DMS 273 (cell line): Measurements from ENCODE around the gene NPAS2.

Experiments
- DNase-seq: peaks from one replicate; lab custom pipeline; 2025; ENCODE audit not compliant: unreplicated experiment; lab: John Stamatoyannopoulos, UW

Gene NPAS2

GRCh38 chr2:100820523-100821254 is 750 bp downstream of the NPAS2 start:
- no peak for DNase-seq

GRCh38 chr2:100821255-100821910 is 1.4 kb downstream of the NPAS2 start:
- DNase-seq = no peak

DNA sequence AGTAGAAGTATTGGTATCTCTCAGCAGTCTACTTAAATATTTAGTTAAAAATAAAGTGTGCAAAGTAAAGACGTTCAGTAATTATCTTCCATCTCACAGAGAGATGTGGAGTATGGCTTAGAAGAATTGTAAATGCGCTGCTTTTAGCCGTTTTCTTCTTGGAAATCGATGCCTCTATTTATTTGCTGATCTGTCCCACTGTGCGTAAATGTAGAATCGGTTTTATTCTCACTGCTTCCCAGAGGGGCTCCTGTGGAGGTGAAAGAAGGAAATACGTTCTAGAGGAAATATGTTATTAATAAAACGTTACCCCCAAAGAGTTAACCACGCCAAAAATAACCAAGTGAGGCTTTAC is 1.9 kb downstream of the NPAS2 start:
- DNase-seq = no peak

- DNase-seq = no peak
Observed at GRCh38 chr2:100822587-100823248, 2.8 kb downstream of the NPAS2 start.

DNA sequence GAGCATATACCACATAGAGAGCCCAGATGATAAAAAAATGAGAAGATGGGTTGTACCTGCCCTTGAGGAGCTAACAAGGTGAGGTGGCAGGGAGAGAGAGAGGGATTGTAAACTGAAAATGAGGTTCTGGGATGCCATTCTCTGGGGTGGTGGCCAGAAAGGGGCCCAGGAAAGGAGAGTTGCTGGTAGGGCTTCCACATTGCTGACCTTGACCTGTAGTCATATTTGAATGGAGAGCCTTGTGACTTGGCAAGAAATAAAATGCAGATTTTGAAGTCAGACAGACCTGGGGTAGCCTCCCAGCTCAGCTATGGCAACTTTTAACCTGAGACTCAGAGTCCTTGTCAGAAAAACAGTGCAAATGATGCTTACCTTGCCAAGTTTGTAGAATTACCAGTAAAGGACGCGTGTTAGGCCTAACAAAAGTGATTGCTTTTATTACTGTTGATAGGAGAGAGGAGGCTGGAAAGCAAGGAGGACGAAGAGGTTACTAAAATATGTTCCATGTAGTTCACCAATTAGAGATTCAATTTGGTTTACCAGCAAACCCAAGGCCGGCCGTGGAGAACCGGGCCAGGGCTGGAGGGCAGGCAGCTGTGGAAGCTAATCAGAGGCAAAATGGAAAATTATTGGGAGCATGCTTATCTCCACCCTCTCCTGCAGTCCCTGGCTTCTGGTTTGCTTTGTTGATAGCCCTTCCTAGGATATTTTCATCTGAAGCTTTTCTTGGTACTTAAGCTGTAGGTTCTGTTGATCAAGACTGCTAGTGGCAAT is 3.9 kb downstream of the NPAS2 start:
- DNase-seq = no peak

GRCh38 chr2:100824842-100825241 is 4.9 kb downstream of the NPAS2 start:
- DNase-seq = no peak

- DNase-seq = no peak
Observed at GRCh38 chr2:100826494-100826893, 6.6 kb downstream of the NPAS2 start.

DNA sequence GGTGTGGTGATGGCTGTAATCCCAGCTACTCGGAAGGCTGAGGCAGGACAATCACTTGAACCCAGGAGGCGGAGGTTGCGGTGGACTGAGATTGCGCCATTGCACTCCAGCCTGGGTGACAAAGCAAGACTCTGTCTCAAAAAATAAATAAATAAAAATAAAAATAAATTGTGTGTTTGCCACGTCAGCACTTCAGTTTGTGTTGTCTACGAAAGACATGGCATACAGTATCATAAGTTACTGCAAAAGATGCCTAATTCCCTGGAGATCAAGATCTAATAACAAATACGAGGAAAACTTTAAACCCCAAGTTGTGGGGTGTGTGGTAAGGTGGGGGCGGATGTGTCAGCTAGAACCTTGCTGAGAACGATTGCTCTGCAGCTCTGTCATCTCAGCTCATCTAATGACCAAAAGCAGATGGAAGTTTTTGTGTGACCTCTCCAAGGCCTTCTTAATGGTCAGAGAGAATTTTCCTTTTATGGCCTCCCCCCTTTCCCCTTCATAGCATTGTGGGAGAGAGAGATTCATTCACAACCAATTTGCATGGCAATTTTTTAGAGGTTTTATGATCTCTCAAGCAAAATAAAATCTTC is 11.3 kb downstream of the NPAS2 start:
- no peak for DNase-seq

- DNase-seq = no peak
Observed at GRCh38 chr2:100831831-100832230, 11.9 kb downstream of the NPAS2 start.

DNA sequence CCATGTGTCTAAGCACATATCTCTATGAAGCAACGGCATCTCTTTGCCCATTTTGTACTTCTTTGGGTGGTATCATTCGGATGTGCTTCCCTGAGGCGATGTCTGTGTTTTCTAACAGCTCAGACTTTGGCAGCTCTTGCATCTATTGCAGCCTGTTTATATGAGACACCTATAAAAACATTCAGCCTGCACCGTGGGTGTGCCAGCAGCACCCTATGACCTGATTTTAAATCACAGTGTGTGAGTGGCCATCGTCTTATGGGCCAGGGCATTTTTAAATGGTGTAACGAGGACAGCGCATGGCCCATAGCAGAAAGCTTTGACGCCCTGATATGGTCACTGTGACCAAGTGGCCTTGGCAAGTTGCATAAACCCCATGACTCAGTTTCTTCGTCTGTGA is 12.9 kb downstream of the NPAS2 start:
- no peak for DNase-seq

DNA sequence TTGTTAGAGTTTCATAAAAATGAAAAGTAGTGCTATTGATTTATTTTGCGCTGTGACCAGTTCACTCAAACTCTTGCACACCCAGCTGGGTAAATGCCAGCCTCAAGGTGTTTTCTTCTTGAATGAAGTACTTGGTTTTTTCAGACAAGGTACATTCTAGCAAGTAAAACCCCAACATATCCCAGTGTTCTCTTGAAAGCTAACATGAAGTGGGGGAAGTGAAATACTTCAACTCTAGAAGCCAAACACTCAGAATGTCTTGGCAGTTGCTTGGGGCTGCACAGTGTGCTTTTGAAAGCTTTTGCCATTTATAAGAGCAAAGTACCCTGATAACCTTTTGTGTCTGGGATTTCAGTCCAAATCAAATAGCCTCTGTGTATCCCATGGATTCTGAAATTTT is 13.4 kb downstream of the NPAS2 start:
- DNase-seq = no peak

DNA sequence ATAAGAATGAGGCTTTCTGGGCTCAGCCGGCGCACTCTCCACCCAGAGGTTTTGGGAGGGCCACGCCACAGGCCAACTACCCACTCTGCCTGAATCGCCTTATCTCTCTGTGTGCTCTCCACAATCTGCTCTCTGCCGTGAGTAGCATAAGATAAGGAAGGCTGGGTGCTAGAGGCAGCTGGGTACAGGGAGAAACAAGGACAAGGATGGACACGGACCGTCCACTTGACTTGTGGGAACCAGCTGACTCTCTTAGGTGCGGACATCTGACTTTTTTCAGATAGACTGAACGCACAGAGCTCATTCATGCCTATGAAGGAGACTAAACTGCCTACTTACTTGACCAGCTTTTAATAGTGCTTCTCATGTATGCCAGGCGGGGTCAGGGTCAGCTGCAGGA is 14.3 kb downstream of the NPAS2 start:
- DNase-seq = no peak

DNA sequence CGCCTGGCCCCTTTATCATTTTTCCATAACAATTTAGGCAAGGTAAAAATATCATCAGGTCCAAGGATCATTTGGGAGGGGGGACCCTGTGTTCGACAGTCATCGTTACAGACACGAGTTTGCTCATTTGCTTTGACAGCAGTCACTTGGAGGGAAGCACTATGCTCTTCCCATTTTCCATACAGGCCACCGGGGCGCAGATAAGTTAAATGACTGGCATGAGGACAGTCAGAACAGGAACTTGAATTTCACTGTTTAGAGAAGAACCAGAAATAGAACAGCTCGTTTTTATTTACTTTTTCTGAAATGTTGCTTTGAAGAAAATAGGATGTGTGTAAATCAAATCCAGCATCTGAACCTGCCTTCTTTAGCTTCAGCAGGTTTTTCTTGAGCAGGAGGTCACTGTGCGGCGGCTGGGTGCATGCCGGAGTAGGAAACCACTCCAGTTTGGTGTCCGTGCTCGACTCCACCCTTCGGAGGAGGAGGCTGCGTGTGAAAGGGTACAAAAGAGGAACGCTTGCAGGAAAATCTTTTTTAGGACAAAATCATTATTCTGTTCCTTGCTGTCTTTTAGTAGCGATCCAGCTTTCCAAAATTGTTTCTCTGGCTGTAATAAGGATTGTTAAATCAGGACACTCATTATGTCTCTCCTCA is 15.2 kb downstream of the NPAS2 start:
- DNase-seq = no peak

- no peak for DNase-seq
Observed at GRCh38 chr2:100840519-100840918, 20.6 kb downstream of the NPAS2 start.

DNA sequence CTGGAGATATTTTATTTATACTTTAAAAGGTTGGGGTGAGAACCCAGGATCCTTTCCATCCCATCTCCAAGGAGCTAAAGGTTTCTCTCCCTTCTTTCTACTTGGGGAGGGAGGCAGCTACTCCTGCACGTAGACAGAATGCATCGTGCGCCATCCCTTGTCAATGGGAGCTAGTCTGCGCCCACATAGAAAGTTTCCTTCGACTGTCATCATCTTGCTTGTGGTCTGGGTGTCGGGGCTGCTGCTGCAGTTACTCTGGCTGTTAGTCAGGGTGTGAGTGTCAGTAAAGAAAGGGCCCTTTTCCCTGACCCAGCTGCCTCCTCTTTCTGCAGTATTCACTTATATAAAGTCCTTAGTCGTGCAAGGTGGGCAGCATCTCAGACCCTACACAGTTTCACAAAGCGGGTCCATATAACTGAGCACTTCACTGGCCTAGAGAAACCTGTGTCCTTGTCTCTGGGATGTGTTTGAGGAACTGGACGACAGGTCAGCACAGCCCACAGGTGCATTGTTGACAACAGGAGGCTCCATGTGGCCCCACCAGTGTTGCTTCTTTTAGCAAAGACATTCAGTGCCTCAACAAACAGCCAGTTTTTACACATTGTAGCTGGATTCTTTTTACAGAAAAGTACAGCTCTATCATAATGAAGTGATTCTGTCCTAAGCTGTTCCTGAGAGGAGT is 22.4 kb downstream of the NPAS2 start:
- DNase-seq = no peak

DNA sequence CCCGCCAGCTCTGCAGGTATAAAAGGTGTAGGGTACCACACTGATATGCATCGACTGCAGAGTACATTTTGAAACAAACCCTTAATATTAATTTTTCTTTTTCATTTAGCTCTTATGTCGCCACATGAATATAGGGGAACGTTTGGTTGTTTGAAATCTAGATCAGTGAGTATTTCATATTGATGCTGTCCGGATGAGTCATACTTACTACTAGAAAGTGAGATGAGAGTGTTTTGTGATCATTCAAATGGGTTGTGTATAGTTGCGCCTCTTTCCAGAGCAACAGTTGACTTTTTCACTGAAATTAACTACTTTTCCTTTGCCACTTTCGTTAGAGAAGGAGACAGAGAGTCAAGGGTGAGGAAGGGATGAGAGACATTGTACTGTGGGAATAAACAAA is 24.6 kb downstream of the NPAS2 start:
- DNase-seq = no peak

- no peak for DNase-seq
Observed at GRCh38 chr2:100845141-100845991, 25.4 kb downstream of the NPAS2 start.

DNA sequence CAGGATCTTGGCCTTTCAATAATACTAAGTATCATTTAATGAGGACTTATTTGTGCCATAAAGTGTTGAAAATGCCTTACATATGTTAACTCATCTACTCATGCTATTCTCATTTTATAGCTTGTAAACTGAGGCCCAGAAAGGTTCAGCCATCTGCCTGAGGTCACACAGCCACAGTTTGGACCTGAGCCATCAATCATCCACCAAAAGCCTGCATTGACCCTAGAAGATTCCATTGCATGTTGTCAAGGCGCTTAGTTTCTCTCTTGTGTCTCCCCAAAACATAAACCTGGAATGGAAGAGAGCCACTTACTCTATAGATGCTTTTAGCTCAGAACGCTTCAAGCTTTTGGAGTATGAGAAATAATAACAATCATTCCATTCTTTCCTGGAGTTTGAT is 26.8 kb downstream of the NPAS2 start:
- no peak for DNase-seq

- DNase-seq = no peak
Observed at GRCh38 chr2:100852447-100852846, 32.5 kb downstream of the NPAS2 start.
